ENCODE data around the gene AIRE.
"Not testable (repeated sequence)": the region's sequence is repeated elsewhere in the genome, so short reads cannot be mapped to it uniquely, and the experiment has no call there.

AIRE gene

DNA sequence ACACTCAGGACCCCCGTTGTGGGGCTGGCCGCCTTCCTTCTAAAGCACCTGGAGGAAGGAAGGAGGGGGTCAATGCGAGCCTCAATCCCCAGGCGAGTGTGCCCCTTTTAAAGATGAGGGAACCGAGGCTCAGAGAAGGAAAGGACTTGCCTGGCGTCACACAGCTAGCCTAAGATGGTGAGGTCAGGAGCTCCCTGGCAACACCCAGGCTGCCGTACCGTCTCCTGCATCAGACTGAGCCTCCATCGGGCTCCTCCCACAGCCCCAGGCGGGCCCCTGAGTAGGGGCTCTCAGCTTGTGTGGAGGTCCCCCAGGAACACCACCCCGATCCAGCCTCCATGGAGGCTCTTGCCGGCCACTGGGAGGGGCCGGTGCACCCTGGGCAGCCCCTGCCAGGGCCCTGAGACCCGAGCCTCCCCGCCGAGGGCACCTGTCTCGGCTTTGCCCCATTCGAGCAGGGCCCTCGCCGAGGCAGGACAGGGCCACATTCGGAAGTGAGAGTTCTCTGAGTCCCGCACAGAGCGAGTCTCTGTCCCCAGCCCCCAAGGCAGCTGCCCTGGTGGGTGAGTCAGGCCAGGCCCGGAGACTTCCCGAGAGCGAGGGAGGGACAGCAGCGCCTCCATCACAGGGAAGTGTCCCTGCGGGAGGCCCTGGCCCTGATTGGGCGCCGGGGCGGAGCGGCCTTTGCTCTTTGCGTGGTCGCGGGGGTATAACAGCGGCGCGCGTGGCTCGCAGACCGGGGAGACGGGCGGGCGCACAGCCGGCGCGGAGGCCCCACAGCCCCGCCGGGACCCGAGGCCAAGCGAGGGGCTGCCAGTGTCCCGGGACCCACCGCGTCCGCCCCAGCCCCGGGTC, at the start of gene AIRE:
TSS of gene AIRE (plus strand) at position 739 of the 855 bp plus-strand sequence. CDS start 131 bp downstream, outside the sequence.
- DNase-seq, result peak; percentile 60 to 73 (median 66)

DNA sequence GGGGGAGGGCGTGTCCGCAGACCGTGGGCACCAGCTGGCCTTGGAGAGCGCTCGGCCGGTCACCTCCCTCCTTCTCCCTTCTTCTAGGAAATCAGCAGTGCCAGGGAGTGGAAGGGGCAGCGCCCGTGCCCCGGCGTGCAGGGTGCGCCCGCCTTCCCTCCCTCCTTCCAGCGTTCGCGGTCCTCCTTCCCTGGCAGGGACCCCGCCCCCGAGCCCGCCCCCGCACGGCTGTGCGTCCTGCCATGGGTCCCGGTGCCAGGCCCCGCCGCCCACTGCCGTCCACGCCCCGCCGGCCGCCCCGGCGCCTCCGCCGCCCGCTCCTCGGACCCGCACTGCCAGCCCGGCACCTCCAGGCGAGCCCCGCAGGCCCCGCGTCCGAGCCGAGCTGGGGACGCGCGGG, 45.3 kb upstream of the AIRE start:
- DNase-seq, result not testable (repeated sequence)

DNA sequence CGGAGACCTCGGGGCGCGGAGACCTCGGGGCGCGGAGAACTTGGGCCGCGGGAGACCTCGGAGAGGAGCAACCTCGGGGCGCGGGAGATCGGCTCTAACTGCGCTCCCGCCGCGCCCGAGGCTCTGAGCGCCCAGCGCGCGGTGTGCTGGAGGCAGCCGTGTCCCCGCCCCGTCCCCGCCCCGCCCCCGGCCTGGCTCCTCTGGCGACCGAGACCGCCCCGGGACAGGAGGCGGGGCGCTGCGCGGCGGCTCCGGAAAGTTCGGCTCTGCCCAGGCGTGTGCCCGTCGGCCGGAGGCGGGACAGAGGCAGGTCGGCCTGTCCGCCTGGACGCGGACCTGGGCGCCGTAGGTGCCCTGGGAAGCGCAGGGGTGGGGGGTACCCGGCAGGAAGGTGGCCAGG, 44.8 kb upstream of the AIRE start, which contains the start of gene ICOSLG:
TSS of gene ICOSLG (minus strand) at position 102 of the 400 bp plus-strand sequence. CDS start 126 bp downstream, outside the sequence.
- not testable (repeated sequence) for DNase-seq

DNA sequence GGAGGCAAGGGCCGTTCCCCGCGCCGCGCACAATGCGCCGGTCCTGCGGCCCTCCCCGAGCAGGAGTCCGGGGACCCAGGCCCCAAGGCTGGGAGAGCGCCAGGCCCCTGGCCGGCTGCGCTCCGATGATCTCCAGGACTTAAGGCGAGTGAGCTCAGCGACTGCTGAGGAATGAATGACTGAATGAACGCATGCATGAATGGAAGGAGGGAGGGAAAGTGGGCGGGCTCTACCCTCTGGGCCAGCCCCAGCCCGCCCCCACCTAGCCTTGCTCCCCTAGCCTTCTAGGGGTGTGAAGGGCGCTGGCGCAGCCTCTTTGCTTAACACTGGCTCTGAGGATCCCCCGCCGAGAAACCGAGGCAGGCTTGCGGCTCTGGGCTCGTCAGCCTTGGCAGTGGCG, 44.4 kb upstream of the AIRE start:
- DNase-seq, result not testable (repeated sequence)

DNA sequence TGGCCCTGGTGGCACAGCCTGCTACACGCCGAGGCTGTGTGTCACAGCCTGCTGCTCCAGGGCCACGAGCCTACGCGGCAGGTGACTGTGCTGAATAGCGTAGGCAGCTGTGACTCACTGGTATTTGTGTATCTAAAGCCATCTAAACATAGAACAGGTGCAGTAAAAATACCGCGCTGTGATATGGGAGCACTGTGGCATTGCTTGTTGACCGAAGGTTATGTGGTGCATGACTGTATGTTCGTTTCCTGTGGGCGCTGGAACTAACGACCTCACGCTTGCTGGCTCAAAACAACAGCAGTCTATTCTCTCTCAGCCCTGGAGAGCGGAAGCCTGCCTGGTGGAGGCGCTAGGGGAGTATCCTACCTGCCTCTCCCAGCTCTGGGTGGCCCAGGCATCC, 41.7 kb upstream of the AIRE start:
- DNase-seq, result not testable (repeated sequence)

DNA sequence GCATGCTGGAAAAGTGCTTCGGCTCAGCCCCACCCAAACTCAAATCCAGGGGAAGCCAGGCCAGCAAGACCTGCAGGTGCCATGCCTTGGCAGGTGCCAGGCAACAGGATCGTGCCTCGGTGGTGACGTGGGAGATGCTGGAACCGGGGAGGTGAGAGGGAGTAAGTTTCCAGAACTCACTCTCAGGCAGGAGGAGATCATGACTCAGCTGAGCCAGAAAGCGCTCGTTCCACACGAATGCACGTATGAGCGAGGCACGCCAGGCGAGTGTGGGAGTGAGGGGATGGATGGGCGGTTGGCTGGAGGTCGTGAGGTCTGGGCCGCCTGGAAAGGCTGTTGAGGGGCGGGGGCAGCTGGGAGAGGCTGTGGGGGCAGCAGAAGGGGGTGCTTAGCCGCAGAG, 37.8 kb upstream of the AIRE start:
- not testable (repeated sequence) for DNase-seq

DNA sequence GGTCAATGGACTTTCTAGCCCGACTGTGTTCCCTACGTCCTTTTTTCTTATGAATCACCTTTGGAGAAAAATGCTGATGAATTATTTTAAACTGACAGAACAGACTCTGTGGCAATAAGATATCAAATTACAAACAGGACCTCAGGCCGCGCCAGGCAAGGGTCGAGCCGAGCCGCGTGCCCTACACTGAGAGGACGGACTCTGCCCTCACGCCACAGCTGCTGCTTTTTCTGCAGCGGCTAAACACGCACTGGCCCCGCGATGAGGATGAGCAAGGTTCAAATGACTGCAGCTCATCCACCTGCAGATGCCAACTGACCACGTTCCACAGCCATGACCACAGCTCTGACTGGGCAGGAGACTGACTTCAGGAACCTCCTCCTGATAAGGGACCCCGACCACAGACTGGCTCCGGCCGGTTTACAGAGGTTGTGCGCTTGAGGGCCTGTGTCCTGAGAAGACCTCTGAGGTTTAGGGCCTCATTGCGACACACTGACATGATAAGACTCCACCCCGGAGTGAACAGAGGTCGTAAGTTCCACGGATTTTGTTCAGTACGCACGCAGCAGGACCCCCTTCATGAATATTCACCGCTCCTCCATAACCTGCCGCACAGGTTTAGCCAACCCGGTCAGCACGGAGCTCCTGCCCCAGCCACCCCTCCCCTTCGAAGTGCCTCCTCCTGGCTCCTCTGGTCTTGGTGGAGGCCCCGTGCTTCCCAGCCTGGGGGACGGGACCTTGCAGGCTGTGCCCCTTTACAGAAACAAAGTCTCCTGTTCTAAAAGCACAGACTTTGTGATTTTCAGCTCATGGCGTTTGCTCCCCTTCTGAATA, 36.3 kb upstream of the AIRE start:
- not testable (repeated sequence) for DNase-seq

DNA sequence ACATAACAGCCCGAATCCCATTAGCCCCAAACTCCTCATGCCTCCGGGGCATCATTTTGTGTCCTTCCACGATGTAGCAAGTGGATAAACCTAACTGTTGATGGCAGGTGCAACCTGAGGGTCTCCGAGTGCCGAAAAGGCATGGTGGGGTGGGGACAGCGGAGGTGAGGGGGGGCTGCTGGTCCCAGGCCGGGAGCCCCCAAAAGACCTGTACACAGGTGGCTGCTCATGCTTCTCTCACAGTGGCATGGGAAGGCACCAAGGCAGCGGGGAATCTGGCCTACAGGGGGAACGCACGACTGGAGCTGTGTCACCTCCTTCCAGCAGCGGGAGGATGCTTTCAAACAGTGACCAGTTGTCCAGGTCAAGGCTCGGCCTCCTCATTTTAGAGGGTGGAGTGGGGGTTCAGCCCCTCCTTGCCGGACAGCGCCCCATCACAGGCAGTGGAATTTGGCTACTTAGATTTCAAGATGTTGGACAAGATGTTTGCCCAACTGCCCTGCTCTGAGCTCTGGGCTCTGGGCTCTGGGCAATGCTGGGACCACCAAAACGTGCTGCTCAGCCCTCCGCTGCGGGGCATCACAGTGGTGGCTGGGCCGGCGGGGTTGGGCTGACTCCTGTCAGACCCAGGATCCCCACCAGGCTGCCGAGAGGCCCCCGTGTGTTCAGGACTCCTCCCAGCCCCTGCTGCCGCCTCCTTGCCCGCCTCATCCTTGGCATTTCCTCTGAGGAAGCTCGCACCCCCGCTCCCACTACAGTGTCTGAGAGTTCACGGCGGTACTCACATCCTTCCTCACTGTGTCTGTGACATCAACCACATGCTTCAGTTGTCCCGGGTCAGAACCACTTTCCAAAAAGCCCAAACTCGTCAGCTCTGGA, 31.6 kb upstream of the AIRE start:
- DNase-seq, result peak; percentile 69 to 75 (median 72)

DNA sequence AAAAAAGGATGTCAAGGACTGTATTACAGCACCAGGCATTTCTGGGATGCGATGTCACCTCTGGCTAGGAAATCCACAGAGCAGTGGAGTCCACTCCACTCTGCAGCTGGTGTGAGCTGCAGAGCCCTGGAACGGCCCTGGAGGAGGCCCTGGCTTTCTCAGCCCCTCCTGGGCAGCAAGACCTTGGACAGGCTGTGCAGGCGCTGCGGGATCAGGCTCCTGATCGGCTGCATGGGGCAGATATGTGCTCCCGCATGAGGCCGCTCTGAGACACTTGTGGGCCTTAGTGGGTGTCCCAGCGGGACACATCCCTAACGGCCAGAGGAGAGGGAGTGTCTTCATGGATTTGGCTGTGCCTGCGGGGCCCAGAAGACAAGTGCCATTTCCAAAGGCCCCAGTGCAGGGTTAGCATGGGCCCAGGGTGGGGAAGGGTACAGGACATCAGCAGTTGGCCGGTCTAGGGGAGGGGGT, 30.1 kb upstream of the AIRE start:
- peak in 1 of 3 donors; percentile 18 for DNase-seq

DNA sequence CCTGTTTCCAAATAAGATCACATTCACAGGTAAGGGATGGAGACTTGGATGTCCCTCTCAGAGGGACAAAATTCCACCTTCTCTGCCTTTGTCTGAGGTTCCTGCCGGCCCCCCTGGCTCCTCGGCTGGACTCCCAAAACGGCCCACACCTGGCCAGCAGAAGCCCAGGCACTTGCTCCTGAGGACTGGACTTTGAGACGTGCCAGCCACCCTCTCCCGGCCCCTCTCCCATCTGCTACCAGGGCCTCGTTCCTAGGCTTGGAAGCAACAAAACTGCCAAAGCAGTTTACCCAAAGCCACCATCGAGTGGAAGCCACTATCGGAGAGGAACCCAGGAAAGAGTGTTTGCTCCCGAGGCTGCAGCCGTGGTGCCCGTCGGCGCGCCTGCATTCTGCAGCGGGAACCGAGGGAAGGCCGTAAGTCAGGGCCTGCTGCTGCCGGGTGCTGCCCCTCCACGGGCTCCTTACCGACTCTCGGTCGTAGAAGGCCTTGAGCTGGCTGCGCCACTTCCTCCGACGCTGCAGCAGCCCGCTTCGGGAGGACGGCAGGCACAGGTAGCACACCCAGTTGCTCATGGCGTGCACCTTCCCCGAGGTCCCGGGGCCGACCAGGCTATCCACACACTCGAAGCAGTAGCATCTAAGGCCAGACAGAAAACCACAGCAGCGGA, 27.5 kb upstream of the AIRE start:
- no peak for DNase-seq

DNA sequence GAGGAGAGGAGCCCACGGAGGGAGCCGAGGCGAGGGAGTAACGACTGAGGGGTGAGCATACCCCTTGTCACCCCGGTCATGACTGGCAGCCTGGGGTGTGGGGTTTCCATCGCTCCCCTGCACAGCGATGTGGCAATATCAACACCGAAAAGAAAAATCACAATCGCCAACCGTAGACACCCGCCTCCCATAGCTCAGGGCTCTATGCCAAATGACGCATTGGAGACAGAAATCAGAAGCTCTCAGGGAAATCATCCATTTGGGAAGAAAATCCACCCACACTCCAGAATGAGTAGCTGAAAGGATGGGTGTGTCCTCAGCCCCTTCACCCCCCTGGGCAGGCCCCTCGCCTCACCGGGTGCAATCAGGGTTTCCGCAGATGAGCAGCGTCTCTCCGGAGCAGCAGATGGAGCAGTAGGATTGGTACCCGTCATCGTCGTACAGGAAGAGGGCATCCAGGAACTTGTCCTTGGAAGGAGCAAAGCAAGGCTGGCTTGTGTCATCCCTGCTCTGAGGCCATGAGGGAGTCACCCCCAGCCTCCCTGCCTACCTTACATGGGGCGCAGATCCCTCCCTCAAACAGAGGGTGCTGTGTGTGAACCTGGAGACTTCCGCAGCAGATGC, 26.5 kb upstream of the AIRE start:
- peak in 1 of 3 donors; percentile 40 for DNase-seq

DNA sequence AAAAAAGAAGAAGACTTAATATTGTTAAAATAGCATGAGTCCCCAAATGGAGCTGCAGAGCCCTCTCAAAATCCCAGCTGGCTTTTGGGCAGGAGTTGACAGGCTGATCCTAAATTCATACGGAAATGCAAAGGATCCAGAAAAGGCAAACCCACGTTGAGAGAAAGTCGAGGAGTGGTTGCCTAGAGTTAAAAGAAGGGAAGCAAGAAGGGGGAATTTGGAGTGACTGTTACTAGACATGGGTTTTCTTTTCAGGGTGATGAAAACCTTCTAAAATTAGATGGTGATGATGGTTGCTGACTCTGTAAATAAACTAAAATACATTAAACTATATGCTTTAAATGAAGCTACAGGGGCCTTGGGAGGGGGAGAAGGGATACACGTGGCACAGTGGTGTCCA, 25.6 kb upstream of the AIRE start:
- peak; percentile 70 to 79 (median 76) for DNase-seq

DNA sequence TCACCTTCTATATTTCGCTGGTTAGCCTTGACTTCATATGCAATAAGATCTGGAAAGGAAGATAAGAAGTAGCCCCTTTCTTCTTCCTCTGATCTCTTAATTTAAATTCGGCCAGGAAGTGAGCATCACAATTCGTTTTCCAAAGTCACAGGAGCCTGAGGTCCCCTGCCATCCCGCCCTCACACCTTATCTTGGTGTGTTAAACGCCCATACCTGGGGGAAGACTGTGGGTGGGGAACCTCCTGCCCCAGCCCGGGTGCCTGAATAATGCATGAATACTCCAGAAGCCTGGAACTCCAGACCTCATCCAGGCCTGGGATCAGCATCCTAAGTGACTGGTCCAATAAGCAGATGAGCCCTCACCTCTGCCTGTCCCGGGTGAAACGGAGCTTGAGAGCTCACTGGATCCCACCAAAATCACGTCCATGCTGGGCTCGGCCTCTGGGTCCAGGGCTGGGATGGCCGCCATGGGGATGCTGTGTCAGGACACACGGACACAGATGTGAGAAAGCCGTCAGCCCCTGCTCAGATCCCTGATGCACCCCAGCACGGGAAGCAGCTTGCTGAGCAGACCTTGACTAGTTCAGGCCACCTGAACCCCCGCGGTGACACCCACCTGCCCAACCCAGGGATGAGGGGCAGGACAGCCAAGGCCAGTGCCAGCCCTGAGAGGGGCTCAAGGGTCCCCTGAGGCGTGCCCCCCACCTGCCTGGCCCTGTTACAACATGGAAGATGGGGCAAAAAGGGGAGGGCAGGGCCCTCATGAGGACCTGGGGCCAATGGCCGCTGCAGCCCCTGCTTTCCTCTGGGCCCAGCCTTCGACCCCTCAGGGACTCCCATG, 24.7 kb upstream of the AIRE start:
- no peak for DNase-seq

DNA sequence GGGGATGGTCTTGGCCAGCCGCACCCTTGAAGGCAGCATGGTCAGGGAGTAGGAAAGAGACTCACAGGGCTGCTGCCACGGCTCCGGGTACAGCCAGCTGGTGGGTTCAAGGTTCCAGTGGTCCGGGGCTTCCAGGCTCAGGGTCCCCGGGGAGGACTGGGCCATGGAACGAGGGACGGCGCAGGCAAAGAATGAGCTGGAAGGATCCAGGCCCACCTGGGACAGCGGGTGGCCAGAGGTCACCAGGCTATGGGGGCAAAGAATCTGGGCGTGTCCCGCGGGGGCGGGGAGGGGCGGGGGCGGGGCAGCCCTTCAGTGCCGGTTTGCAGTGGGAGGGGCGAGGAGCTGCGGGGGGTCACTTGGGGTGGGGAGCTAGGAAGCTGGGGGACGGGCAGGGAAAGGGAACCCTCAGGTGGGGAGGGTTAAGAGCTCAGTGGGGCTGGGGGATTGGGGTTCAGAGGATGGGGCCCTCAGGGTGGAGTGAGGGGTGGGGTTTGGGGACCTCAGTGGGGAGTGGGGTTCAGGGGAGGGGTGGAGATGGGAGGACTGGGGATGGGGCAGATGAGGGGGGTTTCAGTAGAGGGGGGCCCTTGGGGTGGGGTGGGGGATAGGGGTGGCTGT, 23.9 kb upstream of the AIRE start, which contains the start of gene DNMT3L:
TSS of gene DNMT3L (minus strand) at position 223 of the 621 bp plus-strand sequence. CDS start 638 bp downstream, outside the sequence.
- DNase-seq, result no peak

DNA sequence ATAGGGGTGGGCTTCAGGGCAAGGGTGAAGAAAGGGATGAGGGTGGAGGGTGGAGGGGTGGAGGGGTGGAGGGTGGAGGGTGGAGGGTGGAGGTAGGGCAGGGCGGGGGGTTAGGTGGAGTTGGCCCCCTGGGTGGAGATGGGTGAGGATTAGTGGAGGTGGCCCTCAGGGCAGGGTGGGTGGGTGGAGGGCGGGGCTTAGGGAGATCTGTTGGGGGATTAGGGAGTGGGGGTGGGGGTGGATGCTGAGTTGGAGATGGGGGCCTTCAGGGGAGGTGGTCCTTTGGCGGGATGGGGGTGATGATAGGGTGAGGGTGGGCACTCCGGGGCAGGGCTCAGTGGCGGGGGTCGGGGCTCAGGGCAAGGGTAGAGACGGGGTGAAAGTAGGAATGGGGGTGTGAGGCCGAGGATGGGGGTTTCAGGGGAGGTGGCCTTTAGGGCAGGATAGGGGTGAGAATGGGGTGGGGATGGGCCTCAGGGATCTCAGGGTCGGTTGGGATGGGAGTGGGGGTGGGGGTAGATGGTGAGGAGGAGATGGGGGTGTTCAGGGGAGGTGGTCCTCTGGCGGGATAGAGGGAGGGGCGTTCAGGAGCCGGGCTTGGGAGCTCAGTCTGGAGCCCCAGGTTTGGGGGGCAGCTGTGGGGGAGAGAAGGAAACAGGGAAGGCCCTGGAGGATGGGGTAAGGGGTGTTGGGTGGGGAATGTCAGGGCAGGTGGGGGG, 23.2 kb upstream of the AIRE start:
- no peak for DNase-seq

DNA sequence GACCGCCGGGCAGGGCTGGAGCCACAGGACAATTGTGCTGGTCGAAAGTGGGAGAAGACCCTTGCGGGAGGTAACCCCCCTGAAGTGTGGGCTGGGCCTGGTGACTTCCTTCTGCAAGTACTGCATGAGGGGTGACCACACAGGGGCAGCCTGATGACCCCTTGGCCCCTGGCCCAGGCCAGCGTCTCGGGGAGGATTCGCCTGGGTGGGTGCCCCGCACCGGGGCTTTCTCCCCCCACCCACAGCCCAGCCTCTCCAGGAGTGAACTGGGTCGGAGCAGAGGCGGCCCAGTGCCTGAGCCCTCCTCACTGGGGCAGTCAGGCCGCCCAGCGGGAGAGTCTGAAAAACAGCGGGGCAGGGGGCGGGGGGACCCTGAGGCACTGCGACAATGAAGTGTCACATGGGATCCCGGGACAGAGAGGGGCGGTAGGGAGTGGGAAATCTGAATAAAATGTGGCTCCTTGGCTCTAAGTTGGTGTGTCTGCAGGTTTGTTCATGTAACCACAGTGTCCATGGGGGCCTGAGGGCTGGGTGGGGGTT, 22.4 kb upstream of the AIRE start:
- DNase-seq, result no peak

DNA sequence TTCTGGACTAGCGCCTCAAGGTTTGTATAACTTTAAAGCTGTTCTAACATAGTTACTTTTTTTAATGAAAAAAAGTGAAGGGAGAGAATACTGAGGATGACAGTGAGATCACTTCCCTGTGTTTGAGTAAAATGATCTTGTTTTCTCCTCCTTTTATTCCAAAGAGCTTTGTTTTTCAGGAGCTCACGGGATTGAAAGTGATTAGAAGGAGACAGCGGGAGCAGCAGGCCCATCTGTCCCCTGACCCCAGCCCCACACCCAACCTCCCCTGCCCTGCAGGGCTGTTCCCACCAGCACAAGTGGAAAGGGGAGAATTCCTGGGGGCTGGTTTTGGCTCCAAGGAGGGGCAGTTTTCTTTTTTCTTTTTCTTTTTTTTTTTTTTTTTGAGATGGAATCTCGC, 21.9 kb upstream of the AIRE start:
- no peak for DNase-seq

DNA sequence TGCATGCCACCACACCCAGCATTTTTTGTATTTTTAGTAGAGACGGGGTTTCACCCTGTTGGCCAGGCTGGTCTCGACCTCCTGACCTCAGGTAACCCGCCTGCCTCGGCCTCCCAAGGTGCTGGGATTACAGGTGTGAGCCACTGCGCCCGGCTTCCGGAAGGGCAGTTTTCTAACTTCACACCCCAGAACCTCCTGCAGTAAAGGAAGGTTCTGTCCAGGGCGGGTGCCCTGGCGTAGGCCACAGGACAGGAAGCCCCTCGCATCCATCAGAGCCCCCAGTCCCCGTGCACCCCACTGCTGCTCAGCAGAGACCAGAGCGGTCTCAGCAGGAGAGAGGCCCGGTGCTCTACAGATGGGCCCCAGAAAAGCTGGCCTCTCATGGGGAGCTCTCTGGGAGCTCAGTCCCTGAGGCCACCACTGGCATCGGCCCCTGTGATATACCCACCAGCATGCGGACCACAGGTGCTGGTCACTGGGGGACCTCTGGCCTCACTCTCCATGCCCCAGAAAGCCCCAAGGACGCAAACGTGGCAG, 19.9 kb upstream of the AIRE start:
- DNase-seq, result no peak

Data from suppressor macrophage treated with lipopolysaccharide for 1 hour (primary cell).